ENCODE results near the gene MOB3B.

The MOB3B gene

DNA sequence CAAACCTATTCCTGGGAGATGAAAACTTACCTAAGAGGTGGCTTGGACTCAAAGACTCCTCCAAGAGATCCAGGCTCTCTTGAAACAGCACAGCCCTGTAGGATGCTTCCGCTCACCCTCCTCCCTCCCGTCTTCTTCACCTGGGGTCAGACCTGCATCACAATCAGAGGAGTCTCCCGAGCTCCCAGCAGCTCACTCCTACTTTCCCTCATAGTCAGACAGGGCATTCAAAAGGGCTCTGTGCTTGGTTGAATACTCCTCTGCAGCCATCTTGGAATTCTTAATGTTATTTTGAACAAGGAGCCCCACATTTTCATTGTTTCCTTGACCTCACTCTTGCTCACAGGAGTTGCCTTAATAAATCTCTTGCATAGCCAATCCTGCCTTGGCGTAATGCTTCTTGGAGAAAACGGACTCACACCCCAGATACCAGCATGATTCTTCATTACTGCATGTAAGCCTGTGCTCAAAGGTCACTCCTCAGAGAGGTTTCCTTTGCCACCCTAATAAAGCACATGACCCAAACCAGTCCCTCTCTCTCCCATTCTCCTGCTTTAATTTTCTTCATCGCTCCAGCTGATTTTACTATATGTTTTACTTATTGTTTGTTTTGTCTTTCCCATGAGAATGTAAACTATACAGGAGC is 52.6 kb downstream of the MOB3B start:
- TF ChIP-seq, protein P1, sequence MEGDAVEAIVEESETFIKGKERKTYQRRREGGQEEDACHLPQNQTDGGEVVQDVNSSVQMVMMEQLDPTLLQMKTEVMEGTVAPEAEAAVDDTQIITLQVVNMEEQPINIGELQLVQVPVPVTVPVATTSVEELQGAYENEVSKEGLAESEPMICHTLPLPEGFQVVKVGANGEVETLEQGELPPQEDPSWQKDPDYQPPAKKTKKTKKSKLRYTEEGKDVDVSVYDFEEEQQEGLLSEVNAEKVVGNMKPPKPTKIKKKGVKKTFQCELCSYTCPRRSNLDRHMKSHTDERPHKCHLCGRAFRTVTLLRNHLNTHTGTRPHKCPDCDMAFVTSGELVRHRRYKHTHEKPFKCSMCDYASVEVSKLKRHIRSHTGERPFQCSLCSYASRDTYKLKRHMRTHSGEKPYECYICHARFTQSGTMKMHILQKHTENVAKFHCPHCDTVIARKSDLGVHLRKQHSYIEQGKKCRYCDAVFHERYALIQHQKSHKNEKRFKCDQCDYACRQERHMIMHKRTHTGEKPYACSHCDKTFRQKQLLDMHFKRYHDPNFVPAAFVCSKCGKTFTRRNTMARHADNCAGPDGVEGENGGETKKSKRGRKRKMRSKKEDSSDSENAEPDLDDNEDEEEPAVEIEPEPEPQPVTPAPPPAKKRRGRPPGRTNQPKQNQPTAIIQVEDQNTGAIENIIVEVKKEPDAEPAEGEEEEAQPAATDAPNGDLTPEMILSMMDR (IDR thresholded peaks at IDR 0.05; ENCODE audit: low read depth, low read length, poor library complexity, severe bottlenecking), result no peak
- TF ChIP-seq EZH2phosphoT487 (IDR thresholded peaks at IDR 0.05; ENCODE audit: borderline replicate concordance, low read length), result no peak
- Histone ChIP-seq H3K4me1 (ENCODE audit: control insufficient read depth, low read length) (no peaks in the 10 kb centered on the region), H3K4me3 (ENCODE audit: low read length) (no peak overlapping the region), H3K4me2 (ENCODE audit: low read length) (no peak overlapping the region), H3K27ac (ENCODE audit: low read depth, low read length) (no peak overlapping the region), H3F3A (ENCODE audit: control insufficient read depth, insufficient read depth) (no peaks in the 10 kb centered on the region), H4K20me1 (ENCODE audit: control insufficient read depth, insufficient read depth, low read depth, low read length) (no peaks in the 10 kb centered on the region), H3K27me3 (ENCODE audit: control insufficient read depth, low read length) (peaks cover 7% of the 10 kb centered on the region; the same call in 1 of the 2 replicates), H3K9me3 (ENCODE audit: control insufficient read depth, insufficient read depth, low read length) (no peaks in the 10 kb centered on the region), H3K36me3 (ENCODE audit: control insufficient read depth, low read length) (no peaks in the 10 kb centered on the region), H3K79me2 (ENCODE audit: control insufficient read depth, low read length) (no peaks in the 10 kb centered on the region), H3K9me2 (replicated peaks; ENCODE audit: control insufficient read depth, low read length) (no peaks in the 10 kb centered on the region)

DNA sequence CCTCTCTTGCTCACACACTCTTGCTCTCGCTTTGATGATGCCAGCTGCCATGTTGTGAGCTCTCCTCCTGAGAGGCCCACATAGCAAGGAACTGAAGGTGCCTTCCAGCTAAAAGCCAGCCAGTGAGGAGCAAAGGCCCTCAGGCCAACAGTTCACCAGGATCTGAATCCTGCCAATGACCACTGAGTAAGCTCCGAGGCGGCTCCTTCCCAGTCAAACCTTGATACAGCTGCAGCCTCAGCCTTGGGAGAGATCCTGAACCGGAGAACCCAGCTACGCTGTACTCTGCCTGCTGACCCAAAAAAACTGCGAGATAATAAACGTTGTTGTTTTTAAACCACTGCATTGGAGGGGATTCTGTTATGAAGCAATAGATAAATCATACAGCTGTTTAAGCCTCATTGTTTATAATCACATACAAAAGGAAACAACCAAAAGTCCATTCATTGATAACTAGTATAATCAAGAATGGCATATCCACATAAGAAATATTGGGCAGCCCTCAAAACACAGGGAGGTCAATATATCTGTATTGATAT is 54.5 kb downstream of the MOB3B start:
- Histone ChIP-seq H3K9me2 (replicated peaks; ENCODE audit: control insufficient read depth, low read length) (no peaks in the 10 kb centered on the region), H4K20me1 (ENCODE audit: control insufficient read depth, insufficient read depth, low read depth, low read length) (no peaks in the 10 kb centered on the region), H3K79me2 (ENCODE audit: control insufficient read depth, low read length) (no peaks in the 10 kb centered on the region), H3K36me3 (ENCODE audit: control insufficient read depth, low read length) (no peaks in the 10 kb centered on the region), H3K4me3 (ENCODE audit: low read length) (no peak overlapping the region), H3K4me2 (ENCODE audit: low read length) (no peak overlapping the region), H3K9me3 (ENCODE audit: control insufficient read depth, insufficient read depth, low read length) (no peaks in the 10 kb centered on the region), H3K27ac (ENCODE audit: low read depth, low read length) (no peak overlapping the region), H3K27me3 (ENCODE audit: control insufficient read depth, low read length) (peaks cover 7% of the 10 kb centered on the region; the same call in 1 of the 2 replicates), H3F3A (ENCODE audit: control insufficient read depth, insufficient read depth) (no peaks in the 10 kb centered on the region), H3K4me1 (ENCODE audit: control insufficient read depth, low read length) (no peaks in the 10 kb centered on the region)
- TF ChIP-seq EZH2phosphoT487 (IDR thresholded peaks at IDR 0.05; ENCODE audit: borderline replicate concordance, low read length), result no peak
- TF ChIP-seq, protein P1 (IDR thresholded peaks at IDR 0.05; ENCODE audit: low read depth, low read length, poor library complexity, severe bottlenecking), result no peak

DNA sequence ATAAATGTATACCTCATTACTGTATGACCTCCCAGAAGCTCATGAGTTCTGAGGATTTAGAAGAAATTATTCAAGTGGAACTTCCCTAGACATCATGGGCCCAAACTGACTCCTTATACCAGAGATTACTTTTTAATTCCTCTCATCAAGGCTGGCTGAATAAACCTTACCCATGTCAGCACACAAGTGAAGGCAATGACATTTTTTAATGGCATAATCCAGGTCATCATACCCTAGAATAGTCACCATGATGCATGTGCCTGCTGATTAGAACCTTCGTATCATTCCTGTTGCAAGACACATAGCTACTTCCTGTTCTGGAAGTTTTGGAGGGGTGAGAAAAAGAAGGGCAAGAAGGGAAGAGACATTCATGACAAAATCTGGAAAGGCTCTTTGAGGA is 55.3 kb downstream of the MOB3B start:
- H3K4me3 ChIP-seq (ENCODE audit: low read length), result no peak overlapping the region
- no peaks in the 10 kb centered on the region for H3K79me2 ChIP-seq (ENCODE audit: control insufficient read depth, low read length)
- H3F3A ChIP-seq (ENCODE audit: control insufficient read depth, insufficient read depth), result no peaks in the 10 kb centered on the region
- peaks cover 7% of the 10 kb centered on the region; the same call in 1 of the 2 replicates for H3K27me3 ChIP-seq (ENCODE audit: control insufficient read depth, low read length)
- H3K4me1 ChIP-seq (ENCODE audit: control insufficient read depth, low read length), result no peaks in the 10 kb centered on the region
- H3K9me3 ChIP-seq (ENCODE audit: control insufficient read depth, insufficient read depth, low read length), result no peaks in the 10 kb centered on the region
- no peak overlapping the region for H3K27ac ChIP-seq (ENCODE audit: low read depth, low read length)
- no peaks in the 10 kb centered on the region for H3K9me2 ChIP-seq (replicated peaks; ENCODE audit: control insufficient read depth, low read length)
- no peaks in the 10 kb centered on the region for H3K36me3 ChIP-seq (ENCODE audit: control insufficient read depth, low read length)
- no peak overlapping the region for H3K4me2 ChIP-seq (ENCODE audit: low read length)
- no peak for TF ChIP-seq EZH2phosphoT487 (IDR thresholded peaks at IDR 0.05; ENCODE audit: borderline replicate concordance, low read length)
- TF ChIP-seq, protein P1 (IDR thresholded peaks at IDR 0.05; ENCODE audit: low read depth, low read length, poor library complexity, severe bottlenecking), result no peak
- no peaks in the 10 kb centered on the region for H4K20me1 ChIP-seq (ENCODE audit: control insufficient read depth, insufficient read depth, low read depth, low read length)
